Measurements from ENCODE around the gene KIAA1671.

The KIAA1671 gene

GRCh38 chr22:25016311-25016710, 63.8 kb downstream of the KIAA1671 start:
- no peak for DNase-seq

GRCh38 chr22:25018009-25018408, 65.5 kb downstream of the KIAA1671 start:
- DNase-seq = no peak

- no peak for DNase-seq
These were observed 67.1 kb downstream of the KIAA1671 start for GRCh38 chr22:25019427-25020184.

GRCh38 chr22:25021409-25021808, 68.9 kb downstream of the KIAA1671 start:
- DNase-seq = no peak

- DNase-seq = no peak
These were observed 69.6 kb downstream of the KIAA1671 start for GRCh38 chr22:25021976-25022711.

- no peak for DNase-seq
These were observed 71.4 kb downstream of the KIAA1671 start for GRCh38 chr22:25023879-25024278.

- no peak for DNase-seq
These were observed 72.4 kb downstream of the KIAA1671 start for GRCh38 chr22:25024895-25025294.

GRCh38 chr22:25025491-25026400, 73.2 kb downstream of the KIAA1671 start:
- peak; percentile 29 for DNase-seq

GRCh38 chr22:25027043-25027906, 74.8 kb downstream of the KIAA1671 start:
- DNase-seq = no peak

- no peak for DNase-seq
These were observed 75.7 kb downstream of the KIAA1671 start for GRCh38 chr22:25027959-25028840.

- no peak for DNase-seq
These were observed 76.3 kb downstream of the KIAA1671 start for GRCh38 chr22:25028841-25029141.

- no peak for DNase-seq
These were observed 76.7 kb downstream of the KIAA1671 start for GRCh38 chr22:25029181-25029580.

- no peak for DNase-seq
These were observed 78.1 kb downstream of the KIAA1671 start for GRCh38 chr22:25030636-25031035.

- DNase-seq = no peak
These were observed 79.5 kb downstream of the KIAA1671 start for GRCh38 chr22:25032066-25032465.

GRCh38 chr22:25035715-25036114, 83.2 kb downstream of the KIAA1671 start:
- no peak for DNase-seq

- DNase-seq = no peak
These were observed 85.7 kb downstream of the KIAA1671 start for GRCh38 chr22:25038239-25038638.

- DNase-seq = no peak
These were observed 86.3 kb downstream of the KIAA1671 start for GRCh38 chr22:25038771-25039170.

GRCh38 chr22:25039255-25039654, 86.7 kb downstream of the KIAA1671 start:
- no peak for DNase-seq

- no peak for DNase-seq
These were observed 87.2 kb downstream of the KIAA1671 start for GRCh38 chr22:25039754-25040153.

GRCh38 chr22:25045159-25045558, 92.6 kb downstream of the KIAA1671 start:
- no peak for DNase-seq

GRCh38 chr22:25048071-25048470, 95.6 kb downstream of the KIAA1671 start:
- no peak for DNase-seq

Measured in eye (tissue), 1 donor.